DND-41 (cell line): ENCODE data around the gene MAEL.

Experiments used
- ATAC-seq: fragments of 200-7000 bp; cut with Tn5 transposase; 3 replicates; pipeline ENCODE4 v1.9.1; 2021; ENCODE audit warnings: low read depth; ENCODE audit not compliant: insufficient read depth
- DNase-seq: peaks from one replicate; pipeline ENCODE4 v3.0.0-alpha.2; 2020
- H2AFZ ChIP-seq: 2 replicates; pipeline ENCODE4 v1.6.0; 2012; ENCODE audit warnings: low read depth, low read length
- H3K27ac ChIP-seq: 2 replicates; pipeline ENCODE4 v1.5.1; 2012; ENCODE audit warnings: low read length, inconsistent platforms
- H3K27me3 ChIP-seq: fragments of 200-600 bp; sonication (generic); 2 replicates; pipeline ENCODE4 v1.6.0; 2012; ENCODE audit warnings: low read length, mild to moderate bottlenecking, inconsistent platforms; ENCODE audit not compliant: insufficient read depth, poor library complexity
- H3K36me3 ChIP-seq: 2 replicates; pipeline ENCODE4 v1.5.1; 2012; ENCODE audit warnings: low read length, inconsistent platforms; ENCODE audit not compliant: insufficient read depth
- H3K4me1 ChIP-seq: 2 replicates; pipeline ENCODE4 v1.5.1; 2012; ENCODE audit warnings: mild to moderate bottlenecking, low read length; ENCODE audit not compliant: insufficient read depth
- H3K4me2 ChIP-seq: 2 replicates; pipeline ENCODE4 v1.6.0; 2012; ENCODE audit warnings: mild to moderate bottlenecking, moderate library complexity, low read length, inconsistent platforms; ENCODE audit not compliant: insufficient read depth
- H3K4me3 ChIP-seq, 2 experiments: fragments of 200-600 bp in 1 of 2; shearing (Covaris generic) in 1 of 2; 2 replicates each; pipeline ENCODE4 v1.5.1; 2012 to 2016; ENCODE audit warnings: inconsistent platforms in 2 of 2, low read length in 2 of 2, mild to moderate bottlenecking in 2 of 2, low read depth in 1 of 2, moderate library complexity in 1 of 2
- H3K79me2 ChIP-seq: 2 replicates; pipeline ENCODE4 v1.6.0; 2012; ENCODE audit warnings: low read length, inconsistent platforms; ENCODE audit not compliant: insufficient read depth
- H3K9ac ChIP-seq: 2 replicates; pipeline ENCODE4 v1.6.0; 2012; ENCODE audit warnings: low read depth, mild to moderate bottlenecking, inconsistent platforms, low read length, moderate library complexity
- H3K9me3 ChIP-seq: 2 replicates; pipeline ENCODE4 v1.5.1; 2012; ENCODE audit warnings: low read length, moderate library complexity, mild to moderate bottlenecking, inconsistent platforms; ENCODE audit not compliant: insufficient read depth, severe bottlenecking
- H4K20me1 ChIP-seq: 2 replicates; pipeline ENCODE4 v1.6.0; 2012; ENCODE audit warnings: low read length; ENCODE audit not compliant: insufficient read depth
- EZH2 ChIP-seq: IDR thresholded peaks from 3 replicates; pipeline ENCODE4 v1.6.1; 2012; ENCODE audit warnings: borderline replicate concordance, low read depth, mild to moderate bottlenecking, moderate library complexity, low read length, inconsistent platforms; ENCODE audit not compliant: severe bottlenecking
- TF ChIP-seq, protein P1 (sequence below): IDR thresholded peaks from 2 replicates; pipeline ENCODE4 v1.5.1; 2012; ENCODE audit warnings: borderline replicate concordance, low read length, moderate library complexity, mild to moderate bottlenecking; ENCODE audit not compliant: poor library complexity, severe bottlenecking; ENCODE audit errors: extremely low read depth

Gene MAEL

DNA sequence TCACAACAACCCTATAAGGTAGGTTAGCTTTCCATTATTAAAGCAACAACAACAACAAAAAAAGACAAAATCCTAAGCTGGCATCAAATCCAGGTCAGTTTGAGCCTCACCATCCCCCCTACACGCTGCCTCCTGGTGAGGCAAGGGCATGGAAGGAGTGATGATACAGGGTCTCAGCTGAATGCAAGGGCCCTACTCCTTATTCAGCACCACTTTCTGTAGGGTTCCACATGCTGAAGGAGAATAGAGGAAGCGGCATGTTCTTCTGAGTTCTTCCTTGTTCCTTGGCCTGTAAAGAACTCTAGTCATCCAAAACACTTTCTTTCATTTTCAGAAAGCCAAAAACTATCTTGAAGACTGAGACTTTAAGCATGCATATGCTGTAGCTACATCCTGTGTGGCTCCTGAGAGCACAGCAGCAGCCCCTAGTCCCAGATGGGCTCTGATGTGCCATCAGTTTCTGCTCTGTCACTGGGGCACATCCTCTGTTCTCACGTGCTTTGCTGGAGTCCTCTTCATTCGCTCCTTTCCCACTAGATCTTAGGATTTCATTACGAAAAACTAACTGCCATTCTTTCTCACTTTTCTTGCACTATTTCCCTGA lies 19.9 kb upstream of the MAEL start:
- Histone ChIP-seq H3K9ac (peak overlapping the region; percentile 37; the same call in 1 of the 2 replicates), H3K4me1 (peaks cover 56% of the 10 kb centered on the region), H2AFZ (peak overlapping the region; percentile 57; the same call in 1 of the 2 replicates), H3K4me3 (peak overlapping the region in 1 of 2 experiments; percentile 31; a peak in 2 of 4 replicates), H3K79me2 (peaks cover 19% of the 10 kb centered on the region), H3K36me3 (no peaks in the 10 kb centered on the region), H3K27ac (peak overlapping the region; percentile 90), H3K27me3 (no peaks in the 10 kb centered on the region), H3K4me2 (peak overlapping the region; percentile 51), H3K9me3 (no peaks in the 10 kb centered on the region), H4K20me1 (no peaks in the 10 kb centered on the region)
- TF ChIP-seq EZH2 = no peak
- DNase-seq = peak; percentile 76
- ATAC-seq = peak; percentile 99

DNA sequence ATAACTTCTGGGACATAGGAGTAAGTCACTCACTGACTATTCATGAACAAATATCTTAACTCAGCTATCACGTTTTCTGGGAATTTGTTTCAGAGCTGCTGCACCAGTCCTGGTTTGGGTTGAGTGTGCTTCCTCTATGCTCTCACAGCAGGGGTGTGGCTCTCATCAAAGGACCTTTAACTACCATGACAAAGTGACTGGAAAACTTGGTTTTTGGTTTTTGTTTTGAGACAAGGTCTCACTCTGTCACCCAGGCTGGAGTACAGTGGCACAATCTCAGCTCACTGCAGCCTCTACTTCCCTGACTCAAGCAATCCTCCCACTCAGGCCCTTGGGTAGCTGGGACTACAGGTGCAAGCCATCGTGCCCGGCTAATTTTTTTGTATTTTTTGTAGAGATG lies 17.8 kb upstream of the MAEL start:
- Histone ChIP-seq H3K4me1 (peaks cover 72% of the 10 kb centered on the region), H2AFZ (no peak overlapping the region), H3K27me3 (no peaks in the 10 kb centered on the region), H4K20me1 (no peaks in the 10 kb centered on the region), H3K4me2 (no peak overlapping the region), H3K36me3 (no peaks in the 10 kb centered on the region), H3K4me3 (no peak overlapping the region), H3K27ac (no peak overlapping the region), H3K9me3 (no peaks in the 10 kb centered on the region), H3K9ac (no peak overlapping the region), H3K79me2 (peaks cover 27% of the 10 kb centered on the region)
- ATAC-seq (no peak), DNase-seq (peak; percentile 19)
- TF ChIP-seq EZH2 = no peak
- TF ChIP-seq, protein P1, sequence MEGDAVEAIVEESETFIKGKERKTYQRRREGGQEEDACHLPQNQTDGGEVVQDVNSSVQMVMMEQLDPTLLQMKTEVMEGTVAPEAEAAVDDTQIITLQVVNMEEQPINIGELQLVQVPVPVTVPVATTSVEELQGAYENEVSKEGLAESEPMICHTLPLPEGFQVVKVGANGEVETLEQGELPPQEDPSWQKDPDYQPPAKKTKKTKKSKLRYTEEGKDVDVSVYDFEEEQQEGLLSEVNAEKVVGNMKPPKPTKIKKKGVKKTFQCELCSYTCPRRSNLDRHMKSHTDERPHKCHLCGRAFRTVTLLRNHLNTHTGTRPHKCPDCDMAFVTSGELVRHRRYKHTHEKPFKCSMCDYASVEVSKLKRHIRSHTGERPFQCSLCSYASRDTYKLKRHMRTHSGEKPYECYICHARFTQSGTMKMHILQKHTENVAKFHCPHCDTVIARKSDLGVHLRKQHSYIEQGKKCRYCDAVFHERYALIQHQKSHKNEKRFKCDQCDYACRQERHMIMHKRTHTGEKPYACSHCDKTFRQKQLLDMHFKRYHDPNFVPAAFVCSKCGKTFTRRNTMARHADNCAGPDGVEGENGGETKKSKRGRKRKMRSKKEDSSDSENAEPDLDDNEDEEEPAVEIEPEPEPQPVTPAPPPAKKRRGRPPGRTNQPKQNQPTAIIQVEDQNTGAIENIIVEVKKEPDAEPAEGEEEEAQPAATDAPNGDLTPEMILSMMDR = no peak

DNA sequence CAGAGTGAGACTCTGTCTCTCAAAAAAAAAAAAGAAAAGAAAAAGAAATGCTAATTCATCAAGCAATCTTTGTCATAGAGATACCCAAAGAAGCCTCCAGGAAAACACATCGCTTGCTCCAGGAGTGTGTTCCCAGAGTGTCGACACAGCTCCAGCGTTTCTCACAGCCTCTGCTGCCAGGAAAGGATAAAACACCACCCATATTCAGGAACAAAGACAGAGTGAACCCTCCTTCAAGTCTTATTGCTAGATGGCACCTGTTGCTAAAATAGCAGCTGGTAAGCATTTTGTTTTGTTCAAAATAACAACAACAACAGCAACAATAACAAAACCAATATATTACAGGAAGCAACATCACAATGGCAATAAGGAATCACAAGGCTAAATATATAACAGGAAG lies 16.9 kb upstream of the MAEL start:
- H2AFZ ChIP-seq = no peak overlapping the region
- no peaks in the 10 kb centered on the region for H3K27me3 ChIP-seq
- no peak overlapping the region for H3K27ac ChIP-seq
- no peak for ATAC-seq
- H3K4me2 ChIP-seq = no peak overlapping the region; the same call in 1 of the 2 replicates
- no peak for TF ChIP-seq EZH2
- TF ChIP-seq, protein P1 = no peak
- H3K9ac ChIP-seq = no peak overlapping the region
- no peak overlapping the region for H3K4me3 ChIP-seq
- DNase-seq = no peak
- no peaks in the 10 kb centered on the region for H3K36me3 ChIP-seq
- H3K9me3 ChIP-seq = no peaks in the 10 kb centered on the region
- H3K4me1 ChIP-seq = peaks cover 75% of the 10 kb centered on the region
- peaks cover 27% of the 10 kb centered on the region for H3K79me2 ChIP-seq
- no peaks in the 10 kb centered on the region for H4K20me1 ChIP-seq

DNA sequence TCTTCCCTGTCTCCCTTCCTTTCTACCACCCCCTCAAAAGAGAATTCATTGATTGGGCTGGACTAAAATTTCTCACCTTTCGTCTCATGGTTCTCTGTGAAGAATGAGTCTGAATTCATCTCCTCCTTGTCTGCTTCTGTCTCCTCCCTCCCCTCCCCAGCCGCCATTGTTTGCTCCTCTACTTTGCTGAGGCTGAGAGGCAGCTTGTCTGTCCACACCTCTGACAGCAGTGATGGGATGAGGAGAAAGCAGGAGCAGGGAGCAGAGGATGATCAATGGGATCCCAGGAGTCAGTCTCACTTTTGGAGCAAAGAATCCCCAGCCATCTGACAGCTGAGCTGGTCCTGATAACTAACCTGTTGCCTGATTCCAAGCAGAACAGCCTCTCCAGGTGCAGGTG lies 16.3 kb upstream of the MAEL start:
- Histone ChIP-seq H2AFZ (no peak overlapping the region), H3K79me2 (peaks cover 27% of the 10 kb centered on the region), H3K4me1 (peaks cover 75% of the 10 kb centered on the region), H3K27ac (no peak overlapping the region), H3K9me3 (no peaks in the 10 kb centered on the region), H4K20me1 (no peaks in the 10 kb centered on the region), H3K9ac (no peak overlapping the region), H3K4me3 (peak overlapping the region in 1 of 2 experiments; percentile 22; a peak in 1 of 4 replicates), H3K27me3 (no peaks in the 10 kb centered on the region), H3K36me3 (no peaks in the 10 kb centered on the region), H3K4me2 (peak overlapping the region; percentile 86; the same call in 1 of the 2 replicates)
- ATAC-seq (no peak), DNase-seq (no peak)
- TF ChIP-seq EZH2 = no peak
- TF ChIP-seq, protein P1 = no peak
